Left renal cortex interstitium (tissue), 4 donors: ENCODE measurements around the gene CD300E. TPM values are rescaled to one million over a fixed set of nuclear protein-coding genes. Genes with fewer than 3 reads are reported as not detected.

ENCODE experiments used
- DNase-seq, 4 donors: peaks; one replicate each; pipeline ENCODE4 v3.0.0-alpha.2; 2013; ENCODE audit warnings: low read depth in 4 of 4, low spot score in 2 of 4, missing footprints in 1 of 4
- polyA plus RNA-seq, 4 donors: library from polyadenylated mRNA; unstranded; fragments of 120-200 nt; gene quantifications; one replicate each; pipeline ENCODE4 v1.2.1, GENCODE V29; 2013; ENCODE audit not compliant: insufficient read length in 4 of 4

The CD300E gene
- polyA plus RNA-seq, 4 donors = 0.12 to 0.32 (median 0.18) TPM

DNA sequence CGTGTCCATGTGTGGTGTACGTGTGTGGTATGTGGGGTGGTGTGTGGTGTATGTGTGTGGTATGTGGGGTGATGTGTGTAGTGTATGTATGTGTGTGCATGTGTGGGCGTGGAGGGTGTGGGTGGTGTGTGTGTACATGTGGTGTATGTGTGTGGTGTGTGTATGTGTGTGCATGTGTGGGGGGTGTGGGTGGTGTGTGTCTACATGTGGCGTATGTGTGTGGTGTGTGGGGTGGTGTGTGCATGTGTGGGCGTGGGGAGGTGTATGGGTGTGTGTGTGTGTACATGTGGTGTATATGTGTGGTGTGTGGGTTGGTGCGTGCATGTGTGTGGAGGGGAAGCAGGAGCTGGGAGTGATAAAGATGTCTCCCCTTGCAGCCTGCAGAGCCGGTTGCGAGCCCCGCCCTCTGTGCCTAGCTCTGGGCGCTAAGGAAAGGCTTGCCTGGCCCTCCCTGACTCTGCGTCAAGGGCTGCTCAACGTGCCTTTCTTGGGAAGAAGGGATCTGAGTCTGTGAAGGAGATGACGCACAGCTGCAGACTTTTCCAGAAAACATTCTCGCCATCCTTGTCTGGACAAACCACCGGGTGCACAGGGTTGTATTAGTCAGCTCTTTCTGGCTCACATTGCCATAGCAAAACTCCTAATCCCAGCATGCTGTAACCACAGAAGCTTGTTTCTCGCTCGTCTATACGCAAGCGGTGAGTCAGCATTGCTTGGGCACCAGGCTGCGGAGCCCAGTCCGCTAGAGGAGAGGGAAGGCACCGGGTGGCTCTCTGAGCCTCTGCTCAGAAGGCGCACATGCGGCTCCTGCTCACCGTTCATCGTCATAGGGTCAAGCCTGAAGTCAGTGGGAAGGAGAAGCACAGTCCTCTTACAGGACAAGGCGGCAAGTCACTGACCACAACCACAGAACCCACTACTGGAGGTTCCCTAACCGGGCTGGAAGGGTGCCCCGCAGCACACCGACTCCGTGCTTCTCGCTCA, 54.2 kb downstream of the CD300E start:
- DNase-seq = no peak

- DNase-seq = no peak
Measured at GRCh38 chr17:74568106-74568873, 55.2 kb downstream of the CD300E start.

DNA sequence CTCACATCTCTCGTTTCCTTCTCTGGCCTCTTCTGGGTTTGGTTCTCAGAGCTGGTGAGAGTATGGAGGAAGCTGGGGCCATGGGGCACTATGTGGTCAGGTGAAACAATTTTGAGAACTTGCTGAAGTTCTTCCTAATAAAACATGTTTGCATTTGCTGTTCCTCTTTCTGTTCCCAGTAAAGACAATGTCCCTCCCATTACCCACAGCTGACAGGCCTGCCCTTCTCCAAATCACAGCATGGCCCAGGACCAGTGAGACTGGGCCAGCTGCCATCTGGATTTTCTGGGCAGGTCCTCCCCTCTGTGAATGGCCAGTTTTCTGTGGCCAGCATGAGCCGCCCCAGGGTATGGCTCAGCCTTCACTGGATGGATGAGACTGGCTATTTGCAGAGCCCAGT, 56.1 kb downstream of the CD300E start, which contains the start of gene CD300H:
Gene CD300H (minus strand): TSS at position 113 of the 400 bp plus-strand sequence.
- DNase-seq = no peak

DNA sequence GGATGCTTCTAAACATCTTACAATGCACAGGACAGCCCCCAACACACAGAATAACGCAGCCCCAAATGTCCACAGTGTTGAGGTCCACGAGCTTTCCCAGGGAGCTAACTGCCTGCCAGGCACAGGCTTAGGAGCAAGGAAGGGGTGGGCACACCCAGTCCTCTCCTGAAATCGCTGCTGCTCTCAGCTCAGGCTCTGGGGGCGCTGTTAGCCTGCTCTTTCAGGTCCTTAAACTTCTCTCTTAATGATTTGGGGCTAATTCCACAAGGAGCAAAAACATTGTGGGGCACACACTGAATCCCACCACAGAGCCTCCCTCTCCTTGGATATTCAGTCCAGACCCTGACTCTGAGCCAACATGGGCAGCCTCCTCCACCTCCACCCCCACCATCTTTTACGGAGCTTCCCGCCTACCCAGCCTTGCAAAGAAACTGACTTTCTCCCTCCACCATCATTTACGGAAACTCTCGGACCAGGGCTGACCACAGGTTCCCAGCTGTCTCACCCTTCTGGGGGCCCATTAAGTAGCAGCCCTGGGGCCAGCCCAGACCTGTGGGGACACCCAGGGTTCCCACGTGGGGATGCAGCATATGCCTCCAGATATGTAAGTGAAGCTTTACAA, 57.3 kb downstream of the CD300E start:
- no peak for DNase-seq

DNA sequence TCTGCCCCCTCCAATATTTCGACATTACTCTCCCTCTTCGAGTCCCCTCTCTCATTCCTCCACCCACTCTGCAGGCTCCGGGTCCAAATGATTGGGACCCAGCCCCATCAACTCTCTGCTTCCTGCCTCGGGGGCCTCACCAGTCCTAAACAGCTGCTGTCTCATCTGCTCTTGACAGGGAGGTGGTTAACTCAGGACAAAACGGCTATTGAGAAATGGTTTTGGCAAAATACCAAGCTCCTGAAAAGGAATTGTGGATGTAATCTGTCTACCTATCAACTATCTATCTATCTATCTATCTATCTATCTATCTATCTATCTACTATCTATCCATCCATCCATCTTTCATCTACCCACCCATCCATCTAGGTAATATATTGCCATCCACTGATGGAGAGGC, 58.4 kb downstream of the CD300E start:
- no peak for DNase-seq

GRCh38 chr17:74563358-74563757, 60.2 kb downstream of the CD300E start:
- DNase-seq = no peak

DNA sequence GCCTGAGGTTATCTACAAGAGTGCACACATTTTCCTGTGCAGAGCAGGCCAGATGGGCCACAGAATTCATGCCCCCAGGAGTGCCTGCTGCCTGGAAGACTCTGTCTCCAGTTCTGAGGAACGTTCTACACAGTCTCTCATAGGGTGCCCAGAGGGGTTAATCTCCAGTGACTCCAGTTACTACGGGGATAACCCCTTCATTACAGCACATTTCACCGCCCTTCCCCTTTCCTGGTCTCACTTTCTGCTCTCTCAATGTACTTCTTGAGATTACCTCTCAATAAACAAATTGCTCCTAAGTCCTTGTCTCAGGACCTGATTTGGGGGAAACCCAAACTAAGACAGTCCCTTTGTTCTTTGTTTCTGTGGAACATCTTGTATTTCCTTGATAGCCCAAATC, 62.0 kb downstream of the CD300E start:
- no peak for DNase-seq

Other genes starting within 250 kb of the CD300E start
- gene GPRC5C, start 191.7 kb downstream of the CD300E start, polyA plus RNA-seq = 100 to 1,000 TPM; 112 to 160 (median 138) TPM
- 1 to 10 TPM; 1.0 to 1.4 (median 1.2) TPM for gene CD300A, start 157.1 kb downstream of the CD300E start, polyA plus RNA-seq
- under 1 TPM; 0.08 to 0.26 (median 0.14) TPM for gene CD300LB, start 92.3 kb downstream of the CD300E start, polyA plus RNA-seq
- under 1 TPM; 0.30 to 0.39 (median 0.31) TPM for gene CD300C, start 77.6 kb downstream of the CD300E start, polyA plus RNA-seq
- under 1 TPM in 1 of 4 donors, not detected in 3; 0.34 TPM for gene CD300H, start 56.2 kb downstream of the CD300E start, polyA plus RNA-seq
- not detected for gene CD300LD, start 31.5 kb downstream of the CD300E start, polyA plus RNA-seq
- under 1 TPM; 0.22 to 0.44 (median 0.36) TPM for gene CD300LF, start 89.2 kb upstream of the CD300E start, polyA plus RNA-seq
- gene RAB37, start 113.5 kb upstream of the CD300E start, polyA plus RNA-seq = 1 to 10 TPM; 4.8 to 5.6 (median 4.9) TPM
- 100 to 1,000 TPM; 153 to 188 (median 177) TPM for gene NHERF1, start 124.9 kb upstream of the CD300E start, polyA plus RNA-seq
- gene NAT9, start 152.6 kb upstream of the CD300E start, polyA plus RNA-seq = 10 to 100 TPM; 38.9 to 55.6 (median 47.7) TPM
- gene GRIN2C, start 236.1 kb upstream of the CD300E start, polyA plus RNA-seq = under 1 TPM; 0.17 to 0.35 (median 0.21) TPM
- gene FDXR, start 249.3 kb upstream of the CD300E start, polyA plus RNA-seq = 10 to 100 TPM in 1 of 4 donors, 1 to 10 TPM in 3; 4.1 to 11.6 (median 9.2) TPM